ENCODE measurements around the gene RALBP1. TPM values are rescaled to one million over a fixed set of nuclear protein-coding genes. Genes with fewer than 3 reads are reported as not detected.

Gene RALBP1
- polyA plus RNA-seq, 1 donor (not counting 4 experiments of a cell fraction or from before 2014, with no cell fraction given), result 47.6 TPM

- peaks cover 14 to 36% of the 10 kb centered on the region in 2 experiments for H3K36me3 ChIP-seq (ENCODE audit: control insufficient read depth in 2 of 2, extremely low read depth in 1 of 2, insufficient read depth in 2 of 2, low read length in 2 of 2)
- no peak overlapping the region for H2AFZ ChIP-seq (ENCODE audit: control insufficient read depth, low read length)
- no peak overlapping the region for H3K4me3 ChIP-seq (ENCODE audit: control insufficient read depth in 2 of 3, extremely low read depth in 1 of 3, insufficient read depth in 2 of 3, low read depth in 1 of 3, low read length in 3 of 3)
- H4K20me1 ChIP-seq (ENCODE audit: control insufficient read depth, extremely low read depth, insufficient read depth, low read length), result no peaks in the 10 kb centered on the region
- no peaks in the 10 kb centered on the region for H3K9me3 ChIP-seq (ENCODE audit: control insufficient read depth, low read depth, low read length)
- H3K9ac ChIP-seq (ENCODE audit: control insufficient read depth, extremely low read depth, insufficient read depth, low read length), result no peak overlapping the region
- no peak overlapping the region for H3K27ac ChIP-seq (ENCODE audit: control insufficient read depth, insufficient read depth, low read length)
- no peaks in the 10 kb centered on the region for H3K9me1 ChIP-seq (ENCODE audit: control insufficient read depth, extremely low read depth, insufficient read depth, low read length)
- FAIRE-seq (no peak), DNase-seq (ENCODE audit: low read depth, low spot score) (no peak)
- TF ChIP-seq CTCF (optimal IDR thresholded peaks at IDR 0.05 in 1 of 3, IDR thresholded peaks at IDR 0.05 in 1 of 3, conservative IDR thresholded peaks at IDR 0.05 in 1 of 3; ENCODE audit: extremely low read depth in 1 of 3, insufficient read depth in 2 of 3, low read length in 3 of 3) (no peak), EZH2 (IDR thresholded peaks at IDR 0.05; ENCODE audit: low read length) (no peak)
- dilution Hi-C loops (cut with MboI; ENCODE audit: extremely low pct_ligation_motif_present, low sequenced_read_pairs), result no loop called here
- peaks cover 73% of the 10 kb centered on the region for H3K79me2 ChIP-seq (ENCODE audit: control insufficient read depth, insufficient read depth, low read length)
- H3K4me2 ChIP-seq (ENCODE audit: control insufficient read depth, extremely low read depth, insufficient read depth, low read depth, low read length), result no peak overlapping the region
- peaks cover 9% of the 10 kb centered on the region for H3K4me1 ChIP-seq (ENCODE audit: control insufficient read depth, extremely low read depth, insufficient read depth, low read length)
- no peaks in the 10 kb centered on the region for H3K27me3 ChIP-seq (ENCODE audit: control insufficient read depth, extremely low read depth, insufficient read depth, low read length)
These were observed 106.4 kb downstream of the RALBP1 start for GRCh38 chr18:9581667-9582066.

DNA sequence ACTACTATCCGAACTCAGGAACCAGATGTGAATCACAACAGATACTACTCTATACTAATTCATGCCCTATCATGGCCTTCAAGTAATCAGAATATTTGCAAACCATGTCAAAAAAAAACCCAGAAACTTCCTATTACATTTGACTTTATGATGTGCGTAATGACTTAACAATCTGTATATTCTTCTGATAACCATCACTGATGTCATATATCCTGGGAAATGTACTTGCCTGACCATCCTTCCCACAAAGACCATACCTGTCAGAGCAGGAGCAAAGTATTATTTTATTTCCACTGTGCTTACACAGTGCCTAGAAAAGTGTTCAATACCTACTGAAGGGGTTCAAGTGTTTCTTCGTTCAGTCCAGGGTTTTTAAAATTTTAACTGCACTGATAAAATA lies 111.5 kb downstream of the RALBP1 start:
- Histone ChIP-seq H3K27ac (ENCODE audit: control insufficient read depth, insufficient read depth, low read length) (no peak overlapping the region), H3K36me3 (ENCODE audit: control insufficient read depth in 2 of 2, extremely low read depth in 1 of 2, insufficient read depth in 2 of 2, low read length in 2 of 2) (peaks cover 13 to 50% of the 10 kb centered on the region in 2 experiments)

More for the DNA sequence above, 111.5 kb downstream of the RALBP1 start:
- H4K20me1 ChIP-seq (ENCODE audit: control insufficient read depth, extremely low read depth, insufficient read depth, low read length), result no peaks in the 10 kb centered on the region
- no peak overlapping the region for H3K4me3 ChIP-seq (ENCODE audit: control insufficient read depth in 2 of 3, extremely low read depth in 1 of 3, insufficient read depth in 2 of 3, low read depth in 1 of 3, low read length in 3 of 3)
- no peaks in the 10 kb centered on the region for H3K4me1 ChIP-seq (ENCODE audit: control insufficient read depth, extremely low read depth, insufficient read depth, low read length)
- no peak for FAIRE-seq
- H2AFZ ChIP-seq (ENCODE audit: control insufficient read depth, low read length), result no peak overlapping the region
- H3K4me2 ChIP-seq (ENCODE audit: control insufficient read depth, extremely low read depth, insufficient read depth, low read depth, low read length), result no peak overlapping the region
- dilution Hi-C loops (cut with MboI; ENCODE audit: extremely low pct_ligation_motif_present, low sequenced_read_pairs), result no loop called here
- TF ChIP-seq EZH2 (IDR thresholded peaks at IDR 0.05; ENCODE audit: low read length), result no peak
- no peak for TF ChIP-seq CTCF (optimal IDR thresholded peaks at IDR 0.05 in 1 of 3, IDR thresholded peaks at IDR 0.05 in 1 of 3, conservative IDR thresholded peaks at IDR 0.05 in 1 of 3; ENCODE audit: extremely low read depth in 1 of 3, insufficient read depth in 2 of 3, low read length in 3 of 3)
- peaks cover 82% of the 10 kb centered on the region for H3K79me2 ChIP-seq (ENCODE audit: control insufficient read depth, insufficient read depth, low read length)
- no peaks in the 10 kb centered on the region for H3K9me1 ChIP-seq (ENCODE audit: control insufficient read depth, extremely low read depth, insufficient read depth, low read length)
- no peaks in the 10 kb centered on the region for H3K9me3 ChIP-seq (ENCODE audit: control insufficient read depth, low read depth, low read length)
- no peaks in the 10 kb centered on the region for H3K27me3 ChIP-seq (ENCODE audit: control insufficient read depth, extremely low read depth, insufficient read depth, low read length)
- DNase-seq (ENCODE audit: low read depth, low spot score), result no peak
- H3K9ac ChIP-seq (ENCODE audit: control insufficient read depth, extremely low read depth, insufficient read depth, low read length), result no peak overlapping the region

Small RNA genes lying within 50 kb of the gene (small RNA-seq; reads per million reads assigned to genes)
- 0 reads per million in 3 experiments for gene RNU2-27P (ENCODE audit: insufficient read length in 3 of 3, low read depth in 3 of 3, low replicate concordance in 1 of 3)

Other genes starting within 250 kb of the RALBP1 start
- 34.2 to 46.9 TPM (median 44.0 TPM) in 3 replicates for gene TWSG1, start 140.7 kb upstream of the RALBP1 start, polyA plus RNA-seq
- gene PPP4R1, start 139.0 kb downstream of the RALBP1 start, polyA plus RNA-seq, result 200 to 221 TPM (median 209 TPM) in 3 replicates
- gene RAB31, start 232.8 kb downstream of the RALBP1 start, polyA plus RNA-seq, result 40.4 to 53.9 TPM (median 47.0 TPM) in 3 replicates